DOHH2 (cell line): ENCODE measurements around the gene RELB.
A peak's percentile ranks its signal among the peaks of the same experiment; 100 is the strongest.

ENCODE experiments used
- H3F3A ChIP-seq: fragments of 200-600 bp; sonication (generic), shearing (Covaris generic); 2 replicates; pipeline ENCODE4 v1.6.0; 2016; ENCODE audit warnings: antibody characterized with exemption, mild to moderate bottlenecking; ENCODE audit not compliant: control insufficient read depth, insufficient read depth
- H3K27ac ChIP-seq: fragments of 200-600 bp; sonication (generic); 2 replicates; pipeline ENCODE4 v1.5.1; 2014; ENCODE audit warnings: low read depth, mild to moderate bottlenecking, low read length, moderate library complexity
- H3K27me3 ChIP-seq: fragments of 200-600 bp; sonication (generic); 2 replicates; pipeline ENCODE4 v1.6.1; 2014; ENCODE audit warnings: mild to moderate bottlenecking, low read length, mixed read lengths; ENCODE audit not compliant: control insufficient read depth
- H3K36me3 ChIP-seq: fragments of 200-600 bp; sonication (generic); 2 replicates; pipeline ENCODE4 v1.6.1; 2014; ENCODE audit warnings: mild to moderate bottlenecking, low read length, moderate library complexity, mixed read lengths; ENCODE audit not compliant: control insufficient read depth
- H3K4me1 ChIP-seq: fragments of 200-600 bp; sonication (generic); 2 replicates; pipeline ENCODE4 v1.6.1; 2014; ENCODE audit warnings: mild to moderate bottlenecking, low read length, mixed read lengths; ENCODE audit not compliant: control insufficient read depth
- H3K4me2 ChIP-seq: fragments of 200-600 bp; sonication (generic); 2 replicates; pipeline ENCODE4 v1.6.0; 2014; ENCODE audit warnings: mild to moderate bottlenecking, low read length, moderate library complexity
- H3K4me3 ChIP-seq: fragments of 200-600 bp; sonication (generic); 2 replicates; pipeline ENCODE4 v1.5.1; 2014; ENCODE audit warnings: mild to moderate bottlenecking, low read length, mixed read lengths
- H3K79me2 ChIP-seq: fragments of 200-600 bp; sonication (generic); 2 replicates; pipeline ENCODE4 v1.6.1; 2014; ENCODE audit warnings: mild to moderate bottlenecking, low read length, mixed read lengths; ENCODE audit not compliant: control insufficient read depth
- H3K9me2 ChIP-seq: fragments of 200-600 bp; sonication (generic); replicated peaks from 2 replicates; pipeline ENCODE4 v1.6.1; 2014; ENCODE audit warnings: mild to moderate bottlenecking, low read length, mixed read lengths; ENCODE audit not compliant: control insufficient read depth
- H3K9me3 ChIP-seq: fragments of 200-600 bp; sonication (generic); 2 replicates; pipeline ENCODE4 v1.6.1; 2014; ENCODE audit warnings: antibody characterized with exemption, low read length, mixed read lengths; ENCODE audit not compliant: control insufficient read depth, insufficient read depth
- H4K20me1 ChIP-seq: fragments of 200-600 bp; sonication (generic); 2 replicates; pipeline ENCODE4 v1.6.0; 2014; ENCODE audit warnings: low read depth, mild to moderate bottlenecking, antibody characterized with exemption, low read length, moderate library complexity; ENCODE audit not compliant: control insufficient read depth, insufficient read depth
- CTCF ChIP-seq: fragments of 200-600 bp; sonication (generic); IDR thresholded peaks from one replicate; pipeline ENCODE4 v1.5.1; 2014; ENCODE audit warnings: antibody characterized with exemption, mild to moderate bottlenecking, low read depth, low read length; ENCODE audit not compliant: poor library complexity, severe bottlenecking
- EZH2phosphoT487 ChIP-seq: fragments of 200-600 bp; sonication (generic); IDR thresholded peaks from 2 replicates; pipeline ENCODE4 v1.6.1; 2017; ENCODE audit warnings: borderline replicate concordance, mild to moderate bottlenecking, antibody characterized with exemption, low read length, moderate library complexity, mixed read lengths

Gene RELB

DNA sequence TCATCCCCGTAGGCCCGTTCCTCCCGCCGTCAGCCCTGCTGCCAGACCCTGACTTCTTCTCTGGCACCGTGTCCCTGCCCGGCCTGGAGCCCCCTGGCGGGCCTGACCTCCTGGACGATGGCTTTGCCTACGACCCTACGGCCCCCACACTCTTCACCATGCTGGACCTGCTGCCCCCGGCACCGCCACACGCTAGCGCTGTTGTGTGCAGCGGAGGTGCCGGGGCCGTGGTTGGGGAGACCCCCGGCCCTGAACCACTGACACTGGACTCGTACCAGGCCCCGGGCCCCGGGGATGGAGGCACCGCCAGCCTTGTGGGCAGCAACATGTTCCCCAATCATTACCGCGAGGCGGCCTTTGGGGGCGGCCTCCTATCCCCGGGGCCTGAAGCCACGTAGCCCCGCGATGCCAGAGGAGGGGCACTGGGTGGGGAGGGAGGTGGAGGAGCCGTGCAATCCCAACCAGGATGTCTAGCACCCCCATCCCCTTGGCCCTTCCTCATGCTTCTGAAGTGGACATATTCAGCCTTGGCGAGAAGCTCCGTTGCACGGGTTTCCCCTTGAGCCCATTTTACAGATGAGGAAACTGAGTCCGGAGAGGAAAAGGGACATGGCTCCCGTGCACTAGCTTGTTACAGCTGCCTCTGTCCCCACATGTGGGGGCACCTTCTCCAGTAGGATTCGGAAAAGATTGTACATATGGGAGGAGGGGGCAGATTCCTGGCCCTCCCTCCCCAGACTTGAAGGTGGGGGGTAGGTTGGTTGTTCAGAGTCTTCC, 36.3 kb downstream of the RELB start:
- H3K9me3 ChIP-seq: no peaks in the 10 kb centered on the region
- no peak overlapping the region for H3K4me3 ChIP-seq
- H3F3A ChIP-seq: peaks cover 6% of the 10 kb centered on the region; the same call in 1 of the 2 replicates
- peaks cover 36% of the 10 kb centered on the region for H3K4me1 ChIP-seq
- H3K36me3 ChIP-seq: peaks cover 72% of the 10 kb centered on the region
- H3K27me3 ChIP-seq: no peaks in the 10 kb centered on the region
- H3K4me2 ChIP-seq: peak overlapping the region; percentile 60; the same call in 1 of the 2 replicates
- TF ChIP-seq CTCF (no peak), EZH2phosphoT487 (no peak)
- H3K79me2 ChIP-seq: peaks cover 36% of the 10 kb centered on the region
- no peaks in the 10 kb centered on the region for H3K9me2 ChIP-seq
- H4K20me1 ChIP-seq: peaks cover 20% of the 10 kb centered on the region
- no peak overlapping the region for H3K27ac ChIP-seq

DNA sequence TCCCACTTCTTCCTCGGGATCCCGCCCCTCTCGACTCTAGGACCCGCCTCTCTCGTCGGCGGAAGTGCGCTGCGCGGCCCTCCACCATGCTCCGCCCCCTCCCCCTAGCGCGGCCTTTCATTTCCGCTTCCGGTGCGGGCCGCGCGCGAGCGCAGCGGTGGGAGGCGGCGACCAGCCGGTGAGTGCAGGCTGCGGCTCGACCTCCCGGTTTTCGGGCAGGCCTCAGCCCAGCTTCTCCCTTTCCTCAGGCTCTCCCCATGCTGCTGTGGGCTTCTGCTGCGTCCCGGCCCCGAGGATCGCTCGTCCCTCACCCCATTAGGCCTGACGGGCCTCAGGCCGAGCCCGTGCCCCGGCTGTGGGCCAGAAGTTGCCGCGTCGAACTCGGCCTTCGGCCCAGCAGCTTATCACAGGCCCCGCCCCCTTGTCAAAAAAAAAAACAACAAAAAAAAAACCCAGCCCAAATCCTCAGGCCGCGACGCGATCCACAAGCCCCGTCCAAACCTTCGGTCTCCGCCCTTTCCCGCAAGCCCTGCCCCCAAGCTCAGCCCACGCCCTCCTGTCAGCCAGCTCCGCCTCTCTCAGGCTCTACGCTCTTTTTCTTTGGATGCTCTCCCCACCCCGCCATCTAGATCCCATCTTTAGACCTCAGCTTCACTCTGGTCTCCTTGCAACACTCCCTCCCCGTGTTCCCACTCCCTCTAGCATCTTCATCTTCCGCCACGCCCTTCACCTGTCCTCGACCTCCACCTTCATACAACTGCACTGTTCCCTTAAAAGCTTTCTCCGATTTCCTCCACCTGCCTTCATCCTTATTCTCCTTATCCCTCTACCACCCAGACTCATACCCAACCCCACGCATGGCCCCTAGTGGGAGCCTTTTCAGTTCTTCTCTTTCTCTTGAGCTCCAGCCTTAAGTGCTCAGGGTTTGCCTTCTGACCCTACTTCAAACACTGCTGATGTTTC, 37.9 kb downstream of the RELB start, which contains the start of gene CLASRP:
TSS of gene CLASRP (plus strand) at position 115 of the 963 bp plus-strand sequence. CDS start 1,168 bp downstream, outside the sequence.
- no peaks in the 10 kb centered on the region for H3K27me3 ChIP-seq
- peaks cover 20% of the 10 kb centered on the region for H4K20me1 ChIP-seq
- H3K9me3 ChIP-seq: no peaks in the 10 kb centered on the region
- H3K4me1 ChIP-seq: peaks cover 41% of the 10 kb centered on the region
- peaks cover 6% of the 10 kb centered on the region; the same call in 1 of the 2 replicates for H3F3A ChIP-seq
- H3K79me2 ChIP-seq: peaks cover 52% of the 10 kb centered on the region
- H3K27ac ChIP-seq: peak within 1 kb of the TSS; percentile 97
- peaks cover 77% of the 10 kb centered on the region for H3K36me3 ChIP-seq
- peak within 1 kb of the TSS; percentile 97 for H3K4me3 ChIP-seq
- TF ChIP-seq CTCF (no peak), EZH2phosphoT487 (no peak)
- peak within 1 kb of the TSS; percentile 98 for H3K4me2 ChIP-seq
- H3K9me2 ChIP-seq: no peaks in the 10 kb centered on the region

GRCh38 chr19:45040059-45040771, 39.0 kb downstream of the RELB start:
- H3K4me2 ChIP-seq: peak overlapping the region; percentile 98
- H3K9me2 ChIP-seq: no peaks in the 10 kb centered on the region
- H3K79me2 ChIP-seq: peaks cover 62% of the 10 kb centered on the region
- no peaks in the 10 kb centered on the region for H3K27me3 ChIP-seq
- peak overlapping the region; percentile 97 for H3K27ac ChIP-seq
- H4K20me1 ChIP-seq: peaks cover 20% of the 10 kb centered on the region
- H3K4me1 ChIP-seq: peaks cover 51% of the 10 kb centered on the region
- no peaks in the 10 kb centered on the region for H3K9me3 ChIP-seq
- H3F3A ChIP-seq: peaks cover 6% of the 10 kb centered on the region; the same call in 1 of the 2 replicates
- peak overlapping the region; percentile 97 for H3K4me3 ChIP-seq
- peaks cover 79% of the 10 kb centered on the region for H3K36me3 ChIP-seq
- no peak for TF ChIP-seq CTCF
- no peak for TF ChIP-seq EZH2phosphoT487
